HuH-7.5 (cell line): ENCODE data around the gene TNK1.

Experiments used
- DNase-seq: peaks from one replicate; pipeline ENCODE4 v3.0.0; 2011; ENCODE audit warnings: low spot score

Gene TNK1

GRCh38 chr17:7391307-7391706 lies 10.4 kb downstream of the TNK1 start:
- DNase-seq, result no peak

DNA sequence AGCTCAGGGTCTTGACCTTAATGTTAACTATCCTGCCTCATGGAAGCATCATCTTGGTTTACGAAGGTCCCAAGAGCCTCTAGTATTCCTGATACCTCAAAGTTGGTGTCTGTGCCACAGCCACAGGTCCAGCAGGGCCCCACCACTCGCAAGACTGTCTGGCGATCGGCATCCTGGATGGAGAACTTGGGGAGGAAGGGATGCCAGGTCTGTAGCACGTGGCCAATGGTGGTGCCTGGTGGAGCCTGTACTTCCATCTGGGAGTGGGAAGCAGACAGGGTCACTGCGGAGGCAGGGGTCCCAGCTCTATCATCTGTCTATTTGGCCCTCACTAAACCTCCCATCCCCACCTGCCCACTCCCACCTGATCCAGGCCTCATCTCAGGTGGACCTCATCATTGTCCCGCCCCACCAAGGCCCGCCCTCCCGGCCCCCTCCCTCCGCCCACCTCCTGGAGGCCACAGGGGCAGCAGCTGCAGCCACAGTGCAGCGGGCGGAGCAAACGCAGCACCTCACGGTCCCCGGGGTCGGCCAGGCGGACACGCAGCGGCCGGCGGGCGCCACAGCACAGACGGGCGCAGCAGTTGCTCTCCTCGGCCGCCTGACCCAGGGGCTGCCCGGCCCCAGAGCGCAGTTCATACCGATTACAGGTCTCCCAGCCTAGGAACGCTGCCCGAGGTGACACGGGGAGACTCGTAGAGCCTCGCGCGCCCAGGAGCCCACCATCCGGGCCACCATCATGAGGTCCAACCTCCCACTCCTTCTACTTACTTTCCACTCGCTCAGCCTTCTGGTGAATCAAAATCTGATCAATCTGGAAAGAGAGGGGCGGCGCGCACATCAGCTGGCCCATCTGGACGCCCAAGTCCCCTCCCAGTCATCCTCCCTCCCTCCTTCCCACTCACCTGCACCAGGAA lies 12.1 kb downstream of the TNK1 start:
- DNase-seq, result no peak

DNA sequence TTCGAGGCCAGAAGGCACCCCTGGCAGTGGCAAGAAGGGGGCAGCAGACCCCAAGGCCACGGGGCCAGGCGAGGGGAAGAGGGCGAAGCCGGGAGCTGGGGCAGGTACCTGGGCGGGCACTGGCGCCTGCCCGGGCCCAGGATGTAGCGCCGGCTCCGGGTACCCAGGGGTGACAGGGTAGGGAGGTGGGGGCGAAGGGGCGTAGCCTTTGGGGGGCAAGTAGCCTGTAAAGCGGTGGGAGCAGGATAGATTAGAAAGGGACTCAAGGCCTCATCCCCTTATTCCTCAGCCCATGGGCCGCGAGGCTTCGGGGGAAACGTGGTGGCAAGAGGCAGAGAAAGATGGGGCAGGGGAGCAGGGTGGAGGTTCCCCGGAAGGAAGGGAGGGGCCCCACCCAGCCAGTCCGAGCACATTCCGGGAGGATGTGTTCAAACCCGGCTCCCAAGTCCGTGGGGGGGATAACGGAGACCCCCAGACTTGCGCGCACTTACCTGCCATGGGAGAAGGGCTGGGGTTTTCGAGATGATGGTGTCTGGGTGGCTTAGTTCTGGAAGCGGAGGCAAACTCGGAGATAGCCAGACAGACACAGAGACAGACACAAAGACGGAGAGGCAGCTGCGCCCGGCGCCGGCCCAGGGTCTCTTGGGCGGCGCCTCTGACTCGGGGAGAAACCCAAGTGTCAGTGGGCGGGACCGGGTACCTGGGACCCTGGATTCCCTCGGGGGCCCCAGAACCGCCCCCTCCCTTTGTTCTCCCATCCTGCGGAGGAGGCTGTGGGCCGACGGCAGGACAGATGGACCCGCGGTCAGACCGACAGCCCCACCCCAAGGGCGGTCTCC lies 12.9 kb downstream of the TNK1 start:
- DNase-seq, result no peak

DNA sequence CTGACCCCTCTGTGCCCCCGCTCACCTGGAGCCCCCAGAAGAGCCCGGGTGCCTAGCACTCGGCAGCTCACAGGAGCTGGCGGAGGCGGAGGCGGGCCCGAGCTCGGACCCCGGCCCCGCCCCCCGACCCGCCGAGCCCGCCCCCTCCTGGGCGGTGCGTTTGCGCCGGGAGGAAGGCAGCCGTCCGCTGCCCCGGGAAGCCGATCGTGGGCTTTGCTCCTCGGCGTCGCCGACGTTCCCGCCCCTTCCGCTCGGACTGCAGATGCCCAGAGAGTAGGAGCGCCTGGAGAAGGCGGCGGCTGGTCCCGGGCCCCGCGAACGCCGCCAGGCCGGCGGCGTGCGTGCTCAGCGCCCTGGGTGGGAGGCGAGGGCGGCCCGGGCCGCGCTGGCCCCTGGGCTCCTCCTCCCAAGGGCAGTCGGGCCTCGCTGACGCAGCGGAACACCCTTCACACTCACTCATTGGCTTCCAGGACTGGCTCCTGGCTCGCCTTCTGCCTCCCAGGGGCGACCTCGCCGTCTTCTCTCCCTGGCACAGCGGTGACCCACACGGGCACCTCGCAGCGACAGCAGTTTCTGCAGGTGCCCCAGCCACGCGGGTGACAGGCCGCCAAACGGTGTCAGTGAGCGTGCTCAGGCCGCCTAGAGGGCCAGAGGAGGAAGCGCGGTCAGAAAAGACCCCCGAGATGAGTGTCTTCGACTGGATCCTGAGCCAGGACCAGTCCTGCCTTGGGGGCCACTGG lies 13.7 kb downstream of the TNK1 start, which contains the start of gene PLSCR3:
PLSCR3 (minus strand) TSS at position 74 of the 740 bp plus-strand sequence. CDS start 415 bp downstream, outside the sequence.
- DNase-seq, result peak; percentile 87

DNA sequence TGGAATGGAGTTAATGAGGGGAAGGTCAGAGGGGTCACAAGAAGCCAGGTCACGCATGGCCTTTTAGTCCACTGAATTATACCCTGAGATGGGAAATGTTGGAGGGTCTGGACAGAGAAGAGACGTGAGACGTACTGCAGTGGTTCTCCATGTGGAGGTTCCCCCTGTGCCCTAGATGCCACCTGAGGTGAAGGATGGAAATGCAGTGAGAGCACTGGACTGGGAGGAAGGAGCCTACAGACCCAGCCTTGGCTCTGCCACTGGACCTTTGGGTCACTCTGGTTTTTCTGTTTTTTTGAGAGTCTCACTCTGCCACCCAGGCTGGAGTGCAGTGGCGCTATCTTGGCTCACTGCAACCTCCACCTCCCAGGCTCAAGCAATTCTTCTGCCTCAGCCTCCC lies 15.3 kb downstream of the TNK1 start:
- no peak for DNase-seq

DNA sequence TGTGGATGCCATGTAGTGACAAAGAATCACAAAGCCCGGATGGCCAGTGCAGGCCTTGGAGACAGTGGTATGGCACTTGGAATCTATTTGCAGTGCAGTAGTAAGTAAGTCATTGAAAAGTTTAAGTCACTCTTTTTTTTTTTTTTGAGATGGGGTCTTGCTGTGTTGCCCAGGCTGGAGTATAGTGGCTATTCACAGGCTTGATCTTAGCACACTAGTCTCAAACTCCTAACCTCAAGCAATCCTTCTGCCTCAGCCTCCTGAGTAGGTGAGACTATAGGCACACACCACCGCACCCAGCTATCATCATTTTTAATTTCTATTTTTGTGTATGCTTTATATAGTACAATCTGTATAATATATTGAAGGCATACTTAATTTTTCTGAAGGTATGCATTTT lies 17.7 kb downstream of the TNK1 start:
- no peak for DNase-seq

DNA sequence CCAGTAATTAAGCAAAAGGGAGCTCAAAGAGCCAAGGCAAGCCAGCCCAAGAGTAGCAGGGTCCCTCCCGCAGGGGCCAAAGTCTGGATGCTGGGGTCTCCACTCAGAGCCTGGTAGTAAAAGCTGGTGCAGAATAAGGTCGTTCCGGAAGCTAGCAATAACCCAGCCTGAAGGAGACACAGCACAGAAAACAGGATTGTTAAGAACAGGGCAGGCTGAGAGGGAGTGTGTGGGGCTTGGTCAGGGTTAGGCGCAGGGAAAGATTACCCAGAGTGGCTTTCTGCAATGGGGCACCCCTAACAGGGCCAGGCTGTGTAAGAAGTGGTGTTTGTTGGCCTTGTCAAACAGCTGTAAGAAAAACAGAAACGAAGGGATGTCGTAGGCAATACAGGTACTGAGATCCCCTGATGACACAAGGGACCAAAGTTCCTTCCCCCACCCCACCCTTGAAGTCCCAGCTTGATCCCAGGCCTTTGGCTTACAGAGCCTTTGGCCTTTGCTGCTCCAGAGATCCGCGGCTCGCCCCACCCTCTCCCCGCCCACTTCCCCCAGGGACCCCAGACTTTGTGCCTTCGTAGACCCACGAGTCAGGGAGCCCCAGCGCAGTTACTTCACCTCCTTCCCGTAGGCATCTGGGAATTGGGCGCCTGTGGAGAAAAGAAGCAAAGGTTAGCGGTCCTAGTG lies 22.3 kb downstream of the TNK1 start:
- DNase-seq, result no peak

DNA sequence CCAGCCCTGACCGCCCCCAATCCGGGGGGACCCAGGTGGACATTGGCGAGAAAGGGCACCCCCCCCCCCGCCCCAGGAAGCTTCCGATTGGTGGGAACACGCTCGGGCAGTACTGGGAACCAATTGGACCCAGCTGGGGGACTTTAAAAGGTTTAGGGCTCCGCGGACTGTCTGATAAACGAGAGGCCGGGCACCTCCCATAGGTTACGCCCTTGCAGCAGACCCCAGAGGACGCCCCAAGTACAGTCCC lies 22.8 kb downstream of the TNK1 start:
- peak; percentile 75 for DNase-seq

- DNase-seq, result peak; percentile 96
Observed at GRCh38 chr17:7403977-7404736, 23.3 kb downstream of the TNK1 start, which contains the start of gene TMEM256. TSS of gene TMEM256 (minus strand) at chr17:7404097. CDS start at chr17:7404084, 13 bp downstream.

GRCh38 chr17:7404737-7405349 lies 24.0 kb downstream of the TNK1 start:
- peak; percentile 66 for DNase-seq

- no peak for DNase-seq
Observed at GRCh38 chr17:7405350-7406234, 24.7 kb downstream of the TNK1 start.

GRCh38 chr17:7406235-7406825 lies 25.4 kb downstream of the TNK1 start:
- DNase-seq, result no peak

- DNase-seq, result no peak
Observed at GRCh38 chr17:7407082-7407481, 26.2 kb downstream of the TNK1 start.

- no peak for DNase-seq
Observed at GRCh38 chr17:7407485-7408251, 26.8 kb downstream of the TNK1 start, which contains the start of gene NLGN2. TSS of gene NLGN2 (plus strand) at chr17:7407845. CDS start at chr17:7408256, 411 bp downstream.

DNA sequence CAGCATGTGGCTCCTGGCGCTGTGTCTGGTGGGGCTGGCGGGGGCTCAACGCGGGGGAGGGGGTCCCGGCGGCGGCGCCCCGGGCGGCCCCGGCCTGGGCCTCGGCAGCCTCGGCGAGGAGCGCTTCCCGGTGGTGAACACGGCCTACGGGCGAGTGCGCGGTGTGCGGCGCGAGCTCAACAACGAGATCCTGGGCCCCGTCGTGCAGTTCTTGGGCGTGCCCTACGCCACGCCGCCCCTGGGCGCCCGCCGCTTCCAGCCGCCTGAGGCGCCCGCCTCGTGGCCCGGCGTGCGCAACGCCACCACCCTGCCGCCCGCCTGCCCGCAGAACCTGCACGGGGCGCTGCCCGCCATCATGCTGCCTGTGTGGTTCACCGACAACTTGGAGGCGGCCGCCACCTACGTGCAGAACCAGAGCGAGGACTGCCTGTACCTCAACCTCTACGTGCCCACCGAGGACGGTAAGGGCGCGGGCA lies 27.4 kb downstream of the TNK1 start:
- DNase-seq, result no peak

DNA sequence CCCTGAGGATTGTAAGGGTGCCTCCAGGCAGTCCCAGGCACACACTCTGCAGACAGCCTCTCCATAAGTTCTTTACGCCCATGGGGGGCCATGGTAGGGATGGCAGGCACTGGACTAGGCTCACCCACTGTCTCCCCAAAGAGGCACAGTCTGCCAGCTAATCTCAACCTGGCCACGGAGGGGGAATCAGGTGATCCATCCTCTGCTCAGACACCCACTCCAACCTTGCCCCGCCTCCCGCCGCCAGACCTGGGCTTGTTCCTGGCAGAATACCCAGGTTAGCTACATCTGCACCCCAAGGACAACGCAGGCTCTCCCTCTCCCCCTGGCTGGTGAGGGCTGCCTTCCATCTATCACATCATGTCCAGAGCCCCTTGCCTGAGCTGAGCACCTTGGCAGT lies 28.0 kb downstream of the TNK1 start:
- no peak for DNase-seq

- no peak for DNase-seq
Observed at GRCh38 chr17:7409716-7410115, 28.8 kb downstream of the TNK1 start.
